GM12878 (cell line): ENCODE measurements around the gene SESTD1. TPM values are rescaled to one million over a fixed set of nuclear protein-coding genes. Genes with fewer than 3 reads are reported as not detected.

Experiments
- ATF3 ChIP-seq: IDR thresholded peaks from 2 replicates; pipeline ENCODE4 v1.6.1; 2011; ENCODE audit warnings: low read depth, mild to moderate bottlenecking, low read length, moderate library complexity, borderline replicate concordance; ENCODE audit errors: extremely low read depth
- BHLHE40 ChIP-seq, 2 experiments: fragments of 450-650 bp in 1 of 2; IDR thresholded peaks; 2 replicates each; pipeline ENCODE4 v1.6.1; 2011 to 2017; ENCODE audit warnings: low read depth in 2 of 2, borderline replicate concordance in 1 of 2, improper control_type of control experiment in 1 of 2, low read length in 1 of 2, mild to moderate bottlenecking in 1 of 2
- CEBPB ChIP-seq, 2 experiments: fragments of 150-350 bp in 1 of 2; IDR thresholded peaks; 2 replicates each; pipeline ENCODE4 v1.6.1; 2012 to 2014; ENCODE audit warnings: low read depth in 2 of 2, low read length in 2 of 2, borderline replicate concordance in 1 of 2, inconsistent platforms in 1 of 2
- HDAC2 ChIP-seq: fragments of 200-600 bp; sonication (generic); IDR thresholded peaks from 2 replicates; pipeline ENCODE4 v1.6.1; 2017
- IRF5 ChIP-seq: fragments of 450-650 bp; IDR thresholded peaks from 2 replicates; pipeline ENCODE4 v1.6.1; 2017; ENCODE audit warnings: borderline replicate concordance
- KAT2A ChIP-seq: conservative IDR thresholded peaks from 2 replicates; pipeline ENCODE4 v1.6.1; 2011; ENCODE audit warnings: low read depth, low read length; ENCODE audit not compliant: control insufficient read depth
- MLLT1 ChIP-seq: fragments of 450-650 bp; IDR thresholded peaks from 2 replicates; pipeline ENCODE4 v1.6.1; 2016; ENCODE audit warnings: mild to moderate bottlenecking
- NRF1 ChIP-seq: conservative IDR thresholded peaks from 2 replicates; pipeline ENCODE4 v1.6.1; 2011; ENCODE audit warnings: mild to moderate bottlenecking, low read depth, low read length, improper control_type of control experiment
- RBBP5 ChIP-seq: fragments of 200-600 bp; sonication (generic); conservative IDR thresholded peaks from 2 replicates; pipeline ENCODE4 v1.6.1; 2016
- ZNF217 ChIP-seq: fragments of 450-650 bp; IDR thresholded peaks from 2 replicates; pipeline ENCODE4 v1.6.1; 2017; ENCODE audit warnings: antibody characterized with exemption, mild to moderate bottlenecking
- polyA plus RNA-seq, 11 experiments: library from polyadenylated mRNA; depleted of rRNA in 4 of 11; unstranded in 6 of 11; stranded (reverse) in 5 of 11; fragments of >200 nt; fragmentation: Nextera tagmentation in 4 of 11; fragmentation: Illumina TruSeq in 1 of 11; extraction: Ambion mirVana in 4 of 11; extraction: Trizol in 1 of 11; gene quantifications; 1 replicate in 1 of 11; 2 replicates in 10 of 11; pipeline versions ENCODE4 v1.2.1 to v1.2.3, GENCODE V29; 2011 to 2016; ENCODE audit warnings: inconsistent platforms in 2 of 11, missing spikeins in 2 of 11, low read depth in 1 of 11
- total RNA-seq, 4 experiments: library from RNA; depleted of rRNA in 3 of 4; stranded (reverse); fragments of >200 nt in 3 of 4; fragmentation: Illumina TruSeq in 1 of 4; extraction: Trizol in 1 of 4; gene quantifications; 2 replicates each; pipeline versions ENCODE4 v1.2.1 to v1.2.3, GENCODE V29; 2013 to 2021
- TF ChIP-seq, protein P1 (sequence below): IDR thresholded peaks from 2 replicates; pipeline ENCODE4 v1.6.1; 2012; ENCODE audit warnings: mild to moderate bottlenecking, low read depth, low read length
- TF ChIP-seq, protein P2 (sequence below): fragments of 450-650 bp; IDR thresholded peaks from 2 replicates; pipeline ENCODE4 v1.6.1; 2017; ENCODE audit warnings: mild to moderate bottlenecking, moderate library complexity

The SESTD1 gene
- total and polyA plus RNA-seq, 10 of the 15 experiments (the other 5 are each of a cell fraction or from before 2014, with no cell fraction given) = 4.4 to 22.7 (median 9.5) TPM

DNA sequence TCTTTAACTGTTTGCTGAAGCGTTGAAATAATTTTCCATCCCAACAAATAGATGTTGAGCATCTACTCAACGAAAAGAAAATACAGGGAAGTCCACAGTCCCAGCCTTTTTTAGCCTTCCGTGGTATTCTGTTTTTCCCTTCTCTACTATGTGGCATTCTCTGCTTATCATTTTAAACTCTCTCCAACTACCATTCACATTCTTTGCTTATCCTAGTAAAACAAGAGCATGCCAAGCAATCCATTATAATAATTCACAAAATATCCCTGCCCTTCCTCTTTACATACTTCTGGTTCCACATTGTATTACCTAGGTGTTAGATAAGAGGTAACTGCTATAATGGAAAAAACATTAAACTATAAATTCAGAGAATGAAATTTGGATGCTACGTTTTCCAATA, 1.6 kb upstream of the SESTD1 start (continued):
- TF ChIP-seq, protein P1, sequence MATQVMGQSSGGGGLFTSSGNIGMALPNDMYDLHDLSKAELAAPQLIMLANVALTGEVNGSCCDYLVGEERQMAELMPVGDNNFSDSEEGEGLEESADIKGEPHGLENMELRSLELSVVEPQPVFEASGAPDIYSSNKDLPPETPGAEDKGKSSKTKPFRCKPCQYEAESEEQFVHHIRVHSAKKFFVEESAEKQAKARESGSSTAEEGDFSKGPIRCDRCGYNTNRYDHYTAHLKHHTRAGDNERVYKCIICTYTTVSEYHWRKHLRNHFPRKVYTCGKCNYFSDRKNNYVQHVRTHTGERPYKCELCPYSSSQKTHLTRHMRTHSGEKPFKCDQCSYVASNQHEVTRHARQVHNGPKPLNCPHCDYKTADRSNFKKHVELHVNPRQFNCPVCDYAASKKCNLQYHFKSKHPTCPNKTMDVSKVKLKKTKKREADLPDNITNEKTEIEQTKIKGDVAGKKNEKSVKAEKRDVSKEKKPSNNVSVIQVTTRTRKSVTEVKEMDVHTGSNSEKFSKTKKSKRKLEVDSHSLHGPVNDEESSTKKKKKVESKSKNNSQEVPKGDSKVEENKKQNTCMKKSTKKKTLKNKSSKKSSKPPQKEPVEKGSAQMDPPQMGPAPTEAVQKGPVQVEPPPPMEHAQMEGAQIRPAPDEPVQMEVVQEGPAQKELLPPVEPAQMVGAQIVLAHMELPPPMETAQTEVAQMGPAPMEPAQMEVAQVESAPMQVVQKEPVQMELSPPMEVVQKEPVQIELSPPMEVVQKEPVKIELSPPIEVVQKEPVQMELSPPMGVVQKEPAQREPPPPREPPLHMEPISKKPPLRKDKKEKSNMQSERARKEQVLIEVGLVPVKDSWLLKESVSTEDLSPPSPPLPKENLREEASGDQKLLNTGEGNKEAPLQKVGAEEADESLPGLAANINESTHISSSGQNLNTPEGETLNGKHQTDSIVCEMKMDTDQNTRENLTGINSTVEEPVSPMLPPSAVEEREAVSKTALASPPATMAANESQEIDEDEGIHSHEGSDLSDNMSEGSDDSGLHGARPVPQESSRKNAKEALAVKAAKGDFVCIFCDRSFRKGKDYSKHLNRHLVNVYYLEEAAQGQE = no peak
- TF ChIP-seq, protein P2, sequence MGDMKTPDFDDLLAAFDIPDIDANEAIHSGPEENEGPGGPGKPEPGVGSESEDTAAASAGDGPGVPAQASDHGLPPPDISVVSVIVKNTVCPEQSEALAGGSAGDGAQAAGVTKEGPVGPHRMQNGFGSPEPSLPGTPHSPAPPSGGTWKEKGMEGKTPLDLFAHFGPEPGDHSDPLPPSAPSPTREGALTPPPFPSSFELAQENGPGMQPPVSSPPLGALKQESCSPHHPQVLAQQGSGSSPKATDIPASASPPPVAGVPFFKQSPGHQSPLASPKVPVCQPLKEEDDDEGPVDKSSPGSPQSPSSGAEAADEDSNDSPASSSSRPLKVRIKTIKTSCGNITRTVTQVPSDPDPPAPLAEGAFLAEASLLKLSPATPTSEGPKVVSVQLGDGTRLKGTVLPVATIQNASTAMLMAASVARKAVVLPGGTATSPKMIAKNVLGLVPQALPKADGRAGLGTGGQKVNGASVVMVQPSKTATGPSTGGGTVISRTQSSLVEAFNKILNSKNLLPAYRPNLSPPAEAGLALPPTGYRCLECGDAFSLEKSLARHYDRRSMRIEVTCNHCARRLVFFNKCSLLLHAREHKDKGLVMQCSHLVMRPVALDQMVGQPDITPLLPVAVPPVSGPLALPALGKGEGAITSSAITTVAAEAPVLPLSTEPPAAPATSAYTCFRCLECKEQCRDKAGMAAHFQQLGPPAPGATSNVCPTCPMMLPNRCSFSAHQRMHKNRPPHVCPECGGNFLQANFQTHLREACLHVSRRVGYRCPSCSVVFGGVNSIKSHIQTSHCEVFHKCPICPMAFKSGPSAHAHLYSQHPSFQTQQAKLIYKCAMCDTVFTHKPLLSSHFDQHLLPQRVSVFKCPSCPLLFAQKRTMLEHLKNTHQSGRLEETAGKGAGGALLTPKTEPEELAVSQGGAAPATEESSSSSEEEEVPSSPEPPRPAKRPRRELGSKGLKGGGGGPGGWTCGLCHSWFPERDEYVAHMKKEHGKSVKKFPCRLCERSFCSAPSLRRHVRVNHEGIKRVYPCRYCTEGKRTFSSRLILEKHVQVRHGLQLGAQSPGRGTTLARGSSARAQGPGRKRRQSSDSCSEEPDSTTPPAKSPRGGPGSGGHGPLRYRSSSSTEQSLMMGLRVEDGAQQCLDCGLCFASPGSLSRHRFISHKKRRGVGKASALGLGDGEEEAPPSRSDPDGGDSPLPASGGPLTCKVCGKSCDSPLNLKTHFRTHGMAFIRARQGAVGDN = no peak
- no peak for TF ChIP-seq KAT2A
- TF ChIP-seq CEBPB (IDR thresholded peaks at IDR 0.05; ENCODE audit: borderline replicate concordance in 1 of 2, low read depth in 2 of 2, low read length in 2 of 2) = no peak
- no peak for TF ChIP-seq NRF1
- no peak for TF ChIP-seq ATF3
- TF ChIP-seq IRF5 = no peak
- no peak for TF ChIP-seq ZNF217
- no peak for TF ChIP-seq BHLHE40 (IDR thresholded peaks at IDR 0.05; ENCODE audit: borderline replicate concordance in 1 of 2, low read depth in 2 of 2, low read length in 1 of 2)
- no peak for TF ChIP-seq HDAC2
- TF ChIP-seq RBBP5 = no peak
- TF ChIP-seq MLLT1 = no peak
